ENCODE data around the gene RNF148. TPM values are rescaled to one million over a fixed set of nuclear protein-coding genes. Genes with fewer than 3 reads are reported as not detected.

RNF148 gene
- total RNA-seq, 1 experiment from 2014 or later, result not detected

GRCh38 chr7:122746948-122747347, 44.2 kb upstream of the RNF148 start:
- H3K36me3 Mint-ChIP-seq (ENCODE audit: insufficient read depth, unreplicated experiment), result no peaks in the 10 kb centered on the region
- no peaks in the 10 kb centered on the region for H3K9me3 ChIP-seq
- no peak overlapping the region for H3K4me3 Mint-ChIP-seq (ENCODE audit: unreplicated experiment)
- CTCF ChIA-PET, result no interaction called here
- no peaks in the 10 kb centered on the region for H3K27me3 Mint-ChIP-seq (ENCODE audit: insufficient read depth, unreplicated experiment)
- DNase-seq, result no peak
- no TSS peak for BruUV-seq (replicated peaks)
- H3K4me3 ChIP-seq (ENCODE audit: low read depth, low read length), result no peak overlapping the region
- no peak for TF ChIP-seq CTCF (IDR thresholded peaks at IDR 0.05; ENCODE audit: insufficient read depth in 1 of 2, low read depth in 1 of 2, low read length in 1 of 2, severe bottlenecking in 1 of 2, unreplicated experiment in 1 of 2)
- no peak overlapping the region for H3K27ac Mint-ChIP-seq (ENCODE audit: unreplicated experiment)
- no peaks in the 10 kb centered on the region for H3K27me3 ChIP-seq (replicated peaks; ENCODE audit: control insufficient read depth, insufficient read depth, low read length)
- POLR2A ChIA-PET, result no interaction called here
- no peaks in the 10 kb centered on the region for H3K36me3 ChIP-seq (ENCODE audit: control insufficient read depth, insufficient read depth, low read length)
- intact Hi-C loops (cut with micrococcal nuclease; ENCODE audit: unreplicated experiment), result no loop called here
- peaks cover 5% of the 10 kb centered on the region for H3K4me1 Mint-ChIP-seq (ENCODE audit: low read depth, unreplicated experiment)
- no peaks in the 10 kb centered on the region for H3K4me1 ChIP-seq
- no peaks in the 10 kb centered on the region for H3K9me3 Mint-ChIP-seq (ENCODE audit: unreplicated experiment)

DNA sequence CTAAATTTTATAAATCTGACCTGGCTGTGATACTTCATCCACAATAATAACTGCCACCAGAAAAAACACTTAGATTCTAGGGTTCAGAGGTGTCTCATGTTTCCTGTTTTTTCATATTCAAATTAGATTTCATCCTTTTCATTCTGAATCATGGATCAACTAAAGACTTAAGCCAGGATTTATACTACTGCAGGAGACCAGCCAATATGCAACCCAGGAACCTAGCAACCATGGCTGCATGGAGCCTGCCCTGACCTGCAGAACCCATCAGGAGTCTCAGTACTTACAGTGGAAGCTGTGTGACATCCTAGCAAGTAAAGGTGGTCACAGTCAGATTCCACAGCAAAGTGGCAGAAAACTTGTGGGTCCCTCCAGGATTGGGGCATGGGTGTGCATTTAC, 40.5 kb upstream of the RNF148 start:
- no peak for DNase-seq
- H3K27ac Mint-ChIP-seq (ENCODE audit: unreplicated experiment), result no peak overlapping the region
- no TSS peak for BruUV-seq (replicated peaks)

GRCh38 chr7:122738947-122739346, 36.2 kb upstream of the RNF148 start:
- POLR2A ChIA-PET, result interaction anchor here (0.6 kb wide), 1 partner anchor 500 kb away, joined by 3 read pairs; no protein-coding TSS in a partner anchor
- Histone ChIP-seq H3K27me3 (replicated peaks; ENCODE audit: control insufficient read depth, insufficient read depth, low read length) (no peaks in the 10 kb centered on the region), H3K4me3 (ENCODE audit: low read depth, low read length) (no peak overlapping the region), H3K4me1 (no peaks in the 10 kb centered on the region), H3K9me3 (no peaks in the 10 kb centered on the region; the same call in 1 of the 2 replicates), H3K36me3 (ENCODE audit: control insufficient read depth, insufficient read depth, low read length) (no peaks in the 10 kb centered on the region)
- H3K27me3 Mint-ChIP-seq (ENCODE audit: insufficient read depth, unreplicated experiment), result no peaks in the 10 kb centered on the region
- no peaks in the 10 kb centered on the region for H3K4me1 Mint-ChIP-seq (ENCODE audit: low read depth, unreplicated experiment)
- no peaks in the 10 kb centered on the region for H3K36me3 Mint-ChIP-seq (ENCODE audit: insufficient read depth, unreplicated experiment)
- H3K4me3 Mint-ChIP-seq (ENCODE audit: unreplicated experiment), result no peak overlapping the region
- intact Hi-C loops (cut with micrococcal nuclease; ENCODE audit: unreplicated experiment), result no loop called here
- no peaks in the 10 kb centered on the region for H3K9me3 Mint-ChIP-seq (ENCODE audit: unreplicated experiment)
- no peak for DNase-seq
- no peak for TF ChIP-seq CTCF (IDR thresholded peaks at IDR 0.05; ENCODE audit: insufficient read depth in 1 of 2, low read depth in 1 of 2, low read length in 1 of 2, severe bottlenecking in 1 of 2, unreplicated experiment in 1 of 2)
- no peak overlapping the region for H3K27ac Mint-ChIP-seq (ENCODE audit: unreplicated experiment)
- CTCF ChIA-PET, result no interaction called here
- no TSS peak for BruUV-seq (replicated peaks)

More for the DNA sequence above, 40.5 kb upstream of the RNF148 start:
- ChIA-PET CTCF (no interaction called here), POLR2A (no interaction called here)
- H3K4me1 Mint-ChIP-seq (ENCODE audit: low read depth, unreplicated experiment), result no peaks in the 10 kb centered on the region
- intact Hi-C loops (cut with micrococcal nuclease; ENCODE audit: unreplicated experiment), result no loop called here
- no peaks in the 10 kb centered on the region for H3K9me3 Mint-ChIP-seq (ENCODE audit: unreplicated experiment)
- no peaks in the 10 kb centered on the region for H3K27me3 Mint-ChIP-seq (ENCODE audit: insufficient read depth, unreplicated experiment)
- Histone ChIP-seq H3K9me3 (no peaks in the 10 kb centered on the region; the same call in 1 of the 2 replicates), H3K36me3 (ENCODE audit: control insufficient read depth, insufficient read depth, low read length) (no peaks in the 10 kb centered on the region), H3K27me3 (replicated peaks; ENCODE audit: control insufficient read depth, insufficient read depth, low read length) (no peaks in the 10 kb centered on the region), H3K4me3 (ENCODE audit: low read depth, low read length) (no peak overlapping the region), H3K4me1 (no peaks in the 10 kb centered on the region)
- H3K36me3 Mint-ChIP-seq (ENCODE audit: insufficient read depth, unreplicated experiment), result no peaks in the 10 kb centered on the region
- no peak for TF ChIP-seq CTCF (IDR thresholded peaks at IDR 0.05; ENCODE audit: insufficient read depth in 1 of 2, low read depth in 1 of 2, low read length in 1 of 2, severe bottlenecking in 1 of 2, unreplicated experiment in 1 of 2)
- H3K4me3 Mint-ChIP-seq (ENCODE audit: unreplicated experiment), result no peak overlapping the region

Measured in Caco-2 (cell line).